HepG2 (cell line): ENCODE data around the gene TMEM132D. TPM values are rescaled to one million over a fixed set of nuclear protein-coding genes. Genes with fewer than 3 reads are reported as not detected.

Experiments
- ATAC-seq: fragments of 200-7000 bp; cut with Tn5 transposase; 3 replicates; pipeline ENCODE4 v1.9.1; 2020; ENCODE audit warnings: mild to moderate bottlenecking, moderate library complexity
- BruUV-seq: library from RNA; stranded (reverse); fragments of 400-500 nt; replicated peaks from 2 replicates; lab custom pipeline; 2021; lab: Mats Ljungman, UMichigan
- CTCF ChIA-PET: fragments of 300-600 bp; formaldehyde crosslinking; extraction: SDS; loops from one replicate; lab custom pipeline; 2021; ENCODE audit warnings: low total read pairs, inconsistent platforms, low intra/inter-chr PET ratio; lab: Yijun Ruan, JAX
- POLR2A ChIA-PET: fragments of 350-600 bp; sonication (Branson Sonifier 250); formaldehyde crosslinking; loops from one replicate; lab custom pipeline; 2020; ENCODE audit warnings: antibody characterized with exemption, inconsistent platforms; lab: Yijun Ruan, JAX
- DNase-seq: peaks from one replicate; pipeline ENCODE4 v3.0.0-alpha.2; 2015; ENCODE audit warnings: low spot score
- FAIRE-seq: peaks from 3 replicates; lab custom pipeline; 2011; peaks lifted over from hg19 to GRCh38; lab: Jason Lieb, UNC
- H2AFZ ChIP-seq: one replicate; pipeline ENCODE4 v1.6.1; 2011; ENCODE audit warnings: low read length, inconsistent platforms
- H3K27ac ChIP-seq: fragments of 300-600 bp; 3 replicates; pipeline ENCODE4 v1.8.0; 2011; ENCODE audit warnings: mixed run types, mild to moderate bottlenecking, mixed read lengths, low read length, inconsistent platforms; ENCODE audit not compliant: insufficient read depth; ENCODE audit errors: extremely low read length
- H3K27me3 ChIP-seq, 2 experiments: fragments of 200-600 bp in 1 of 2; 2 replicates in 1 of 2; 3 replicates in 1 of 2; pipeline versions ENCODE4 v1.6.0 to v1.8.0; 2011; ENCODE audit warnings: low read length in 2 of 2, mild to moderate bottlenecking in 2 of 2, moderate library complexity in 2 of 2, inconsistent platforms in 1 of 2; ENCODE audit not compliant: insufficient read depth in 2 of 2, control insufficient read depth in 1 of 2
- H3K36me3 ChIP-seq, 2 experiments: fragments of 200-600 bp in 1 of 2; replicated peaks in 1 of 2; 2 replicates in 1 of 2; 3 replicates in 1 of 2; pipeline versions ENCODE4 v1.5.1 to v1.8.0; 2011; ENCODE audit warnings: low read length in 2 of 2, inconsistent platforms in 1 of 2; ENCODE audit not compliant: insufficient read depth in 2 of 2, control insufficient read depth in 1 of 2
- H3K4me1 ChIP-seq: 2 replicates; pipeline ENCODE4 v1.5.1; 2012; ENCODE audit warnings: low read length, inconsistent platforms; ENCODE audit not compliant: insufficient read depth
- H3K4me2 ChIP-seq: 2 replicates; pipeline ENCODE4 v1.6.0; 2011; ENCODE audit warnings: low read depth, low read length, inconsistent platforms
- H3K4me3 ChIP-seq, 3 experiments: fragments of 200-600 bp in 1 of 3; sonication (generic), shearing (Covaris generic) in 1 of 3; replicated peaks in 1 of 3; 2 replicates each; pipeline ENCODE4 v1.5.1; 2011 to 2016; ENCODE audit warnings: low read length in 3 of 3, inconsistent platforms in 2 of 3, low read depth in 2 of 3, mild to moderate bottlenecking in 2 of 3, control low read depth in 1 of 3, mixed read lengths in 1 of 3; ENCODE audit not compliant: insufficient read depth in 1 of 3
- H3K79me2 ChIP-seq: one replicate; pipeline ENCODE4 v1.6.1; 2011; ENCODE audit warnings: low read length, inconsistent platforms; ENCODE audit not compliant: insufficient read depth
- H3K9ac ChIP-seq: 2 replicates; pipeline ENCODE4 v1.6.0; 2011; ENCODE audit warnings: mild to moderate bottlenecking, low read depth, low read length, inconsistent platforms; ENCODE audit not compliant: insufficient read depth
- H3K9me3 ChIP-seq: 2 replicates; pipeline ENCODE4 v1.5.1; 2012; ENCODE audit warnings: mild to moderate bottlenecking, low read length
- H4K20me1 ChIP-seq: 2 replicates; pipeline ENCODE4 v1.6.0; 2011; ENCODE audit warnings: inconsistent platforms, mild to moderate bottlenecking, low read length, moderate library complexity; ENCODE audit not compliant: insufficient read depth
- CBX1 ChIP-seq: IDR thresholded peaks from one replicate; pipeline ENCODE4 v1.6.1; 2016; ENCODE audit warnings: antibody characterized with exemption, low read depth
- PHB2 ChIP-seq: fragments of 450-650 bp; IDR thresholded peaks from 2 replicates; pipeline ENCODE4 v1.6.1; 2018; ENCODE audit not compliant: partially characterized antibody
- RFX1 ChIP-seq: fragments of 450-650 bp; IDR thresholded peaks from 2 replicates; pipeline ENCODE4 v1.6.1; 2017
- ZNF572 ChIP-seq: sonication (generic); formaldehyde crosslinking; IDR thresholded peaks from 2 replicates; pipeline ENCODE4 v1.5.1; 2020; ENCODE audit warnings: mild to moderate bottlenecking, missing genetic modification reagents
- ZNF607 ChIP-seq: sonication (generic); formaldehyde crosslinking; IDR thresholded peaks from 2 replicates; pipeline ENCODE4 v1.5.1; 2020; ENCODE audit warnings: missing genetic modification reagents, mild to moderate bottlenecking, borderline replicate concordance
- WGBS: methylation state at CpG from one replicate; pipeline ENCODE4 v1.1.6; 2017; ENCODE audit warnings: low lambda C conversion rate; 5-methylcytosine and 5-hydroxymethylcytosine counted together
- in situ Hi-C: cut with HindIII; loops from 2 replicates; pipeline ENCODE4 v1.10.0; 2017; ENCODE audit warnings: low pct_unique_long_range_greater_than_20kb; ENCODE audit not compliant: extremely low pct_ligation_motif_present
- intact Hi-C: fragments of 100-400 bp; cut with micrococcal nuclease; formaldehyde crosslinking; loops from one replicate; pipeline ENCODE4 v1.10.0; 2022; ENCODE audit not compliant: unreplicated experiment
- polyA plus RNA-seq, 8 experiments: library from polyadenylated mRNA; depleted of rRNA in 3 of 8; stranded (reverse) in 7 of 8; unstranded in 1 of 8; fragments of >200 nt; fragmentation: Illumina TruSeq in 4 of 8; extraction: Trizol in 4 of 8; gene quantifications; 2 replicates each; pipeline versions ENCODE4 v1.2.1 to v1.2.3, GENCODE V29; 2011 to 2016; ENCODE audit warnings: low read depth in 4 of 8, missing spikeins in 1 of 8, mixed read lengths in 1 of 8; ENCODE audit not compliant: insufficient read depth in 1 of 8
- total RNA-seq, 5 experiments: library from RNA; depleted of rRNA; stranded (reverse); fragments of >200 nt; fragmentation: Illumina TruSeq; extraction: Trizol; gene quantifications; 2 replicates each; pipeline ENCODE4 v1.2.3, GENCODE V29; 2016; ENCODE audit warnings: low read depth in 1 of 5
- TF ChIP-seq, protein P1 (sequence below): sonication (generic); formaldehyde crosslinking; IDR thresholded peaks from 2 replicates; pipeline ENCODE4 v1.4.0; 2020; ENCODE audit warnings: mild to moderate bottlenecking, missing genetic modification reagents
- TF ChIP-seq, protein P2 (sequence below): sonication (generic); formaldehyde crosslinking; IDR thresholded peaks from 2 replicates; pipeline ENCODE4 v1.5.1; 2020; ENCODE audit warnings: mild to moderate bottlenecking, missing genetic modification reagents, moderate library complexity
- TF ChIP-seq, protein P3 (sequence below): sonication (generic); formaldehyde crosslinking; IDR thresholded peaks from 2 replicates; pipeline ENCODE4 v1.9.0; 2021; ENCODE audit warnings: missing genetic modification reagents, borderline replicate concordance

The TMEM132D gene
- total and polyA plus RNA-seq, 2 of the 13 experiments (the other 11 are each of a cell fraction or from before 2014, with no cell fraction given) = not detected

DNA sequence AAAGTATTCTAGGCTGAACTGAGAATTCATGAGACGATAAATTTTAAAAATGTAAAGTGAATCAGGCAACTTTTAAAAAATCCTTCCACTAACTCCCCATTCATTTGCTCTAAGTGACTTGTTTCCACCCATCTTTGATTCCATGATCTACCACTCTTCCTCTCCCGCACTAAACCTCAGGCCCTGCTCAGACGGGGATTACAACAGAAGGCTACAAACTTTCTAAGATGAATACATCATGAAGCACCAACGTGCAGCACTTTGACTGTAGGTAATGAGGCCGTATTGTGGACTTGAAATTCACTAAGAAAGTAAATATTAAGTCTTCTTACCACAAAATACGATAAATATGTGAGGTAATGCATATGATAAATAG, 30.0 kb downstream of the TMEM132D start:
- intact Hi-C loops (no loop called here), in situ Hi-C loops (no loop called here)
- Histone ChIP-seq H3K4me3 (no peak overlapping the region), H3K36me3 (no peaks in the 10 kb centered on the region), H3K9ac (no peak overlapping the region), H3K9me3 (no peaks in the 10 kb centered on the region), H3K79me2 (no peaks in the 10 kb centered on the region), H2AFZ (no peak overlapping the region), H3K27ac (no peak overlapping the region), H3K4me2 (no peak overlapping the region), H4K20me1 (no peaks in the 10 kb centered on the region), H3K4me1 (no peaks in the 10 kb centered on the region), H3K27me3 (peaks cover 0 to 5% of the 10 kb centered on the region in 2 experiments; a peak in 1 of 5 replicates)
- WGBS = 16% methylated on average over 6 of the region's 6 CpGs
- FAIRE-seq = no peak
- CTCF ChIA-PET = no interaction called here
- POLR2A ChIA-PET = no interaction called here
- ATAC-seq = no peak
- DNase-seq = no peak
- no TSS peak for BruUV-seq
- TF ChIP-seq ZNF572 (CRISPR knock-in tag) (no peak), PHB2 (no peak), CBX1 (no peak), RFX1 (no peak), ZNF607 (CRISPR knock-in tag) (no peak)
- TF ChIP-seq, protein P1, sequence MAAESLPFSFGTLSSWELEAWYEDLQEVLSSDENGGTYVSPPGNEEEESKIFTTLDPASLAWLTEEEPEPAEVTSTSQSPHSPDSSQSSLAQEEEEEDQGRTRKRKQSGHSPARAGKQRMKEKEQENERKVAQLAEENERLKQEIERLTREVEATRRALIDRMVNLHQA (CRISPR knock-in tag) = no peak
- TF ChIP-seq, protein P2, sequence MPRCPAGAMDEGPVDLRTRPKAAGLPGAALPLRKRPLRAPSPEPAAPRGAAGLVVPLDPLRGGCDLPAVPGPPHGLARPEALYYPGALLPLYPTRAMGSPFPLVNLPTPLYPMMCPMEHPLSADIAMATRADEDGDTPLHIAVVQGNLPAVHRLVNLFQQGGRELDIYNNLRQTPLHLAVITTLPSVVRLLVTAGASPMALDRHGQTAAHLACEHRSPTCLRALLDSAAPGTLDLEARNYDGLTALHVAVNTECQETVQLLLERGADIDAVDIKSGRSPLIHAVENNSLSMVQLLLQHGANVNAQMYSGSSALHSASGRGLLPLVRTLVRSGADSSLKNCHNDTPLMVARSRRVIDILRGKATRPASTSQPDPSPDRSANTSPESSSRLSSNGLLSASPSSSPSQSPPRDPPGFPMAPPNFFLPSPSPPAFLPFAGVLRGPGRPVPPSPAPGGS (CRISPR knock-in tag) = no peak
- TF ChIP-seq, protein P3, sequence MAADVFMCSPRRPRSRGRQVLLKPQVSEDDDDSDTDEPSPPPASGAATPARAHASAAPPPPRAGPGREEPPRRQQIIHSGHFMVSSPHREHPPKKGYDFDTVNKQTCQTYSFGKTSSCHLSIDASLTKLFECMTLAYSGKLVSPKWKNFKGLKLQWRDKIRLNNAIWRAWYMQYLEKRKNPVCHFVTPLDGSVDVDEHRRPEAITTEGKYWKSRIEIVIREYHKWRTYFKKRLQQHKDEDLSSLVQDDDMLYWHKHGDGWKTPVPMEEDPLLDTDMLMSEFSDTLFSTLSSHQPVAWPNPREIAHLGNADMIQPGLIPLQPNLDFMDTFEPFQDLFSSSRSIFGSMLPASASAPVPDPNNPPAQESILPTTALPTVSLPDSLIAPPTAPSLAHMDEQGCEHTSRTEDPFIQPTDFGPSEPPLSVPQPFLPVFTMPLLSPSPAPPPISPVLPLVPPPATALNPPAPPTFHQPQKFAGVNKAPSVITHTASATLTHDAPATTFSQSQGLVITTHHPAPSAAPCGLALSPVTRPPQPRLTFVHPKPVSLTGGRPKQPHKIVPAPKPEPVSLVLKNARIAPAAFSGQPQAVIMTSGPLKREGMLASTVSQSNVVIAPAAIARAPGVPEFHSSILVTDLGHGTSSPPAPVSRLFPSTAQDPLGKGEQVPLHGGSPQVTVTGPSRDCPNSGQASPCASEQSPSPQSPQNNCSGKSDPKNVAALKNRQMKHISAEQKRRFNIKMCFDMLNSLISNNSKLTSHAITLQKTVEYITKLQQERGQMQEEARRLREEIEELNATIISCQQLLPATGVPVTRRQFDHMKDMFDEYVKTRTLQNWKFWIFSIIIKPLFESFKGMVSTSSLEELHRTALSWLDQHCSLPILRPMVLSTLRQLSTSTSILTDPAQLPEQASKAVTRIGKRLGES (CRISPR knock-in tag) = no peak
